ENCODE data around the gene SMCO3. TPM values are rescaled to one million over a fixed set of nuclear protein-coding genes. Genes with fewer than 3 reads are reported as not detected.

Gene SMCO3
- polyA plus RNA-seq, 1 donor from 2014 or later: 2.7 TPM

DNA sequence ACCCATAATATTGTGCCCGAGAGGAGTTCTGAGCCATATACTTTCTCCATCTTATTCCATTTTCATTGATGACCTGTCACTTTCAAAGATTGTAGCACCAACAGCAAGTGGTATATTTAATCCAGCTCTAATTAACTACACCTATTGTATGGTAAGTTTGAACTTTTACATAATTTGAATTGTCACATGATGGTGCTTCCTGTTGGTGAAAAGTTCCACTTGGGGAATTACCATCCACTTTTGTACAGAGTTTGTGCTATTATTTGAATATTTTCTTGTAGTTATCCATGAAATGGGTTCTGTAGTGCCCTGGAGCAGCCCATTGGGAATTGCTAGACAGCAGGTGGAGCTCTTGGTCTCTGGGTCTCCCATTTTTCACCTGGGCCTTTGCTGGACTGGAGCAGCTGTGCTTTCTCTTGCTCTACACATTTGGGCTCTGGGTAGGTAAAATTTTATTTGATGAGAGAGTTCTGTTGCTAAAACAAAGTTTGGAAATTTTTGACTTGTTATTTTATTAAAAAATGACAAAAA is 3.0 kb downstream of the SMCO3 start:
- Histone ChIP-seq H3K79me2 (replicated peaks; ENCODE audit: insufficient read depth, low read length) (no peaks in the 10 kb centered on the region), H3K27ac (ENCODE audit: low read length) (no peak overlapping the region), H3F3A (ENCODE audit: insufficient read depth, low read length, poor library complexity, severe bottlenecking) (no peaks in the 10 kb centered on the region), H3K9ac (ENCODE audit: low read length) (no peak overlapping the region), H3K9me3 (ENCODE audit: low read length) (no peaks in the 10 kb centered on the region), H3K9me2 (ENCODE audit: insufficient read depth, low read length) (no peaks in the 10 kb centered on the region), H3K4me3 (ENCODE audit: low read length) (no peak overlapping the region), H3K27me3 (ENCODE audit: insufficient read depth, low read depth, low read length) (no peaks in the 10 kb centered on the region), H3K36me3 (ENCODE audit: insufficient read depth, low read length) (no peaks in the 10 kb centered on the region), H4K20me1 (ENCODE audit: insufficient read depth) (no peaks in the 10 kb centered on the region), H2AFZ (ENCODE audit: low read depth, low read length) (no peak overlapping the region), H3K4me2 (ENCODE audit: low read length) (no peak overlapping the region)
- TF ChIP-seq RAD21 (conservative IDR thresholded peaks at IDR 0.05): no peak
- TF ChIP-seq, protein P1, sequence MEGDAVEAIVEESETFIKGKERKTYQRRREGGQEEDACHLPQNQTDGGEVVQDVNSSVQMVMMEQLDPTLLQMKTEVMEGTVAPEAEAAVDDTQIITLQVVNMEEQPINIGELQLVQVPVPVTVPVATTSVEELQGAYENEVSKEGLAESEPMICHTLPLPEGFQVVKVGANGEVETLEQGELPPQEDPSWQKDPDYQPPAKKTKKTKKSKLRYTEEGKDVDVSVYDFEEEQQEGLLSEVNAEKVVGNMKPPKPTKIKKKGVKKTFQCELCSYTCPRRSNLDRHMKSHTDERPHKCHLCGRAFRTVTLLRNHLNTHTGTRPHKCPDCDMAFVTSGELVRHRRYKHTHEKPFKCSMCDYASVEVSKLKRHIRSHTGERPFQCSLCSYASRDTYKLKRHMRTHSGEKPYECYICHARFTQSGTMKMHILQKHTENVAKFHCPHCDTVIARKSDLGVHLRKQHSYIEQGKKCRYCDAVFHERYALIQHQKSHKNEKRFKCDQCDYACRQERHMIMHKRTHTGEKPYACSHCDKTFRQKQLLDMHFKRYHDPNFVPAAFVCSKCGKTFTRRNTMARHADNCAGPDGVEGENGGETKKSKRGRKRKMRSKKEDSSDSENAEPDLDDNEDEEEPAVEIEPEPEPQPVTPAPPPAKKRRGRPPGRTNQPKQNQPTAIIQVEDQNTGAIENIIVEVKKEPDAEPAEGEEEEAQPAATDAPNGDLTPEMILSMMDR (IDR thresholded peaks at IDR 0.05; ENCODE audit: poor library complexity, severe bottlenecking): no peak
- TF ChIP-seq EP300 (conservative IDR thresholded peaks at IDR 0.05; ENCODE audit: poor library complexity, severe bottlenecking): no peak
- TF ChIP-seq POLR2AphosphoS5 (IDR thresholded peaks at IDR 0.05): no peak
- no peak for TF ChIP-seq MXI1 (conservative IDR thresholded peaks at IDR 0.05; ENCODE audit: poor library complexity, severe bottlenecking)
- no peak for TF ChIP-seq SMC3 (conservative IDR thresholded peaks at IDR 0.05; ENCODE audit: poor library complexity)
- TF ChIP-seq EZH2 (IDR thresholded peaks at IDR 0.05; ENCODE audit: borderline replicate concordance, insufficient read depth, low read length, poor library complexity, severe bottlenecking): no peak
- TF ChIP-seq, protein P2, sequence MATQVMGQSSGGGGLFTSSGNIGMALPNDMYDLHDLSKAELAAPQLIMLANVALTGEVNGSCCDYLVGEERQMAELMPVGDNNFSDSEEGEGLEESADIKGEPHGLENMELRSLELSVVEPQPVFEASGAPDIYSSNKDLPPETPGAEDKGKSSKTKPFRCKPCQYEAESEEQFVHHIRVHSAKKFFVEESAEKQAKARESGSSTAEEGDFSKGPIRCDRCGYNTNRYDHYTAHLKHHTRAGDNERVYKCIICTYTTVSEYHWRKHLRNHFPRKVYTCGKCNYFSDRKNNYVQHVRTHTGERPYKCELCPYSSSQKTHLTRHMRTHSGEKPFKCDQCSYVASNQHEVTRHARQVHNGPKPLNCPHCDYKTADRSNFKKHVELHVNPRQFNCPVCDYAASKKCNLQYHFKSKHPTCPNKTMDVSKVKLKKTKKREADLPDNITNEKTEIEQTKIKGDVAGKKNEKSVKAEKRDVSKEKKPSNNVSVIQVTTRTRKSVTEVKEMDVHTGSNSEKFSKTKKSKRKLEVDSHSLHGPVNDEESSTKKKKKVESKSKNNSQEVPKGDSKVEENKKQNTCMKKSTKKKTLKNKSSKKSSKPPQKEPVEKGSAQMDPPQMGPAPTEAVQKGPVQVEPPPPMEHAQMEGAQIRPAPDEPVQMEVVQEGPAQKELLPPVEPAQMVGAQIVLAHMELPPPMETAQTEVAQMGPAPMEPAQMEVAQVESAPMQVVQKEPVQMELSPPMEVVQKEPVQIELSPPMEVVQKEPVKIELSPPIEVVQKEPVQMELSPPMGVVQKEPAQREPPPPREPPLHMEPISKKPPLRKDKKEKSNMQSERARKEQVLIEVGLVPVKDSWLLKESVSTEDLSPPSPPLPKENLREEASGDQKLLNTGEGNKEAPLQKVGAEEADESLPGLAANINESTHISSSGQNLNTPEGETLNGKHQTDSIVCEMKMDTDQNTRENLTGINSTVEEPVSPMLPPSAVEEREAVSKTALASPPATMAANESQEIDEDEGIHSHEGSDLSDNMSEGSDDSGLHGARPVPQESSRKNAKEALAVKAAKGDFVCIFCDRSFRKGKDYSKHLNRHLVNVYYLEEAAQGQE (IDR thresholded peaks at IDR 0.05; ENCODE audit: borderline replicate concordance): no peak
- TF ChIP-seq TAF1 (IDR thresholded peaks at IDR 0.05; ENCODE audit: low read depth): no peak

DNA sequence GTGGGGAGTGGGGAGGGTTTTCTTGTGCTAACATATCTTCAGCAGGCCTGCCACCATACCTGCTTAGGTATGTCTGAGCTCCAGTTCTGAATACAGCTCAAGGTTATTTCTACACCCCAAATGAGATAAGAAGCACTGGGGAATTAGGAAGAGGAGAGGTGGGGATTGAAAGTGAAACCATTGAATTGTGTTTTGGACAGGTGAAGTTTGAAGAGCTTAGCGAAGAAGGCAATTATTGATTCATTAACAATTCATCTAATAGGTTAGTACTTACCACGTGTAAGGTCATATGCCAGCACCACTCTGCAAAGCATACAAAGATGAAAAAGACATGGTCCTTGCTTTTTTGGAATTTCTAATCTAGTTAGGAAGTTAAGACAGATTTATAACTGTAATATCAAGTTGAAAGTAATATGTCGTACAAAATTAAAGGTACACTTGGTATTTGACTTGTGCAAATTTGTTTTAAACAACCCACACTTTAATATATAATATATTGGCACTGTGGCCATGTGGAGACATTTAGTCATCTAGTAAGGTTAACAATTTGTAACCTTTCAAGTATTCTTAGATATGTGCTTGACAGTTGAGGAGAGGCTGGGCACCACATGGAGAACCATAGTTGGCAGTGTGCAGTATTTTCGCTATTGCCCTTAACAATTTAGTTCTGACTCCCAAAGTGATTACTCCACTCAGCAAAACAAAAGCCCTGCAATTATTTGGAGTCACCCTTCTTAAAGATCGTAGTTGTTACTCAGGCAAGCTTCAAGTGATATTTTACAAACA is 3.6 kb downstream of the SMCO3 start:
- Histone ChIP-seq H3K79me2 (replicated peaks; ENCODE audit: insufficient read depth, low read length) (no peaks in the 10 kb centered on the region), H3F3A (ENCODE audit: insufficient read depth, low read length, poor library complexity, severe bottlenecking) (no peaks in the 10 kb centered on the region), H3K9ac (ENCODE audit: low read length) (no peak overlapping the region), H3K4me3 (ENCODE audit: low read length) (no peak overlapping the region), H3K36me3 (ENCODE audit: insufficient read depth, low read length) (no peaks in the 10 kb centered on the region), H3K4me2 (ENCODE audit: low read length) (no peak overlapping the region), H3K27me3 (ENCODE audit: insufficient read depth, low read depth, low read length) (no peaks in the 10 kb centered on the region), H3K27ac (ENCODE audit: low read length) (no peak overlapping the region), H2AFZ (ENCODE audit: low read depth, low read length) (no peak overlapping the region), H3K9me3 (ENCODE audit: low read length) (no peaks in the 10 kb centered on the region), H3K9me2 (ENCODE audit: insufficient read depth, low read length) (no peaks in the 10 kb centered on the region), H4K20me1 (ENCODE audit: insufficient read depth) (no peaks in the 10 kb centered on the region)
- TF ChIP-seq, protein P2 (IDR thresholded peaks at IDR 0.05; ENCODE audit: borderline replicate concordance): no peak
- no peak for TF ChIP-seq EZH2 (IDR thresholded peaks at IDR 0.05; ENCODE audit: borderline replicate concordance, insufficient read depth, low read length, poor library complexity, severe bottlenecking)
- TF ChIP-seq POLR2AphosphoS5 (IDR thresholded peaks at IDR 0.05): no peak
- no peak for TF ChIP-seq TAF1 (IDR thresholded peaks at IDR 0.05; ENCODE audit: low read depth)
- TF ChIP-seq MXI1 (conservative IDR thresholded peaks at IDR 0.05; ENCODE audit: poor library complexity, severe bottlenecking): no peak
- no peak for TF ChIP-seq EP300 (conservative IDR thresholded peaks at IDR 0.05; ENCODE audit: poor library complexity, severe bottlenecking)
- TF ChIP-seq, protein P1 (IDR thresholded peaks at IDR 0.05; ENCODE audit: poor library complexity, severe bottlenecking): no peak
- no peak for TF ChIP-seq SMC3 (conservative IDR thresholded peaks at IDR 0.05; ENCODE audit: poor library complexity)
- no peak for TF ChIP-seq RAD21 (conservative IDR thresholded peaks at IDR 0.05)
